B cell (primary cell): Measurements from ENCODE around the gene RIC8A. TPM values are rescaled to one million over a fixed set of nuclear protein-coding genes. Genes with fewer than 3 reads are reported as not detected.

Experiments
- ATAC-seq: fragments of 200-7000 bp; cut with Tn5 transposase; one replicate; pipeline ENCODE4 v1.10.0; 2021; ENCODE audit warnings: low read depth, mild to moderate bottlenecking, moderate number of reproducible peaks, moderate library complexity
- CTCF ChIA-PET: fragments of 350-600 bp; sonication (Branson Sonifier 250); formaldehyde crosslinking; loops from one replicate; lab custom pipeline; 2021; ENCODE audit warnings: antibody characterized with exemption, inconsistent platforms; lab: Charles Lee
- POLR2A ChIA-PET: fragments of 350-600 bp; sonication (Branson Sonifier 250); formaldehyde crosslinking; loops from one replicate; lab custom pipeline; 2021; ENCODE audit warnings: antibody characterized with exemption; lab: Charles Lee
- DNase-seq: peaks from one replicate; pipeline ENCODE4 v3.0.0; 2013
- H2AFZ ChIP-seq: 2 replicates; pipeline ENCODE4 v1.6.1; 2012; ENCODE audit warnings: mild to moderate bottlenecking, low read depth, low read length; ENCODE audit not compliant: insufficient read depth, poor library complexity, severe bottlenecking
- H3K27ac ChIP-seq, 2 donors: 1 replicate in 1 of 2; 2 replicates in 1 of 2; pipeline ENCODE4 v1.5.1; 2012 to 2013; ENCODE audit warnings: low read length in 2 of 2, mild to moderate bottlenecking in 2 of 2, moderate library complexity in 1 of 2
- H3K27me3 ChIP-seq, 4 experiments: fragments of 200-600 bp in 1 of 4; sonication (generic) in 1 of 4; replicated peaks in 1 of 4; 1 replicate in 2 of 4; 2 replicates in 2 of 4; pipeline versions ENCODE4 v1.6.1 to v1.7.0; 2013 to 2016; ENCODE audit warnings: low read length in 3 of 4, mild to moderate bottlenecking in 2 of 4, mixed read lengths in 1 of 4, moderate library complexity in 1 of 4; ENCODE audit not compliant: insufficient read depth in 4 of 4, control insufficient read depth in 3 of 4; ENCODE audit errors: control extremely low read depth in 1 of 4
- H3K36me3 ChIP-seq, 2 experiments: replicated peaks in 1 of 2; 1 replicate in 1 of 2; 2 replicates in 1 of 2; pipeline versions ENCODE4 v1.6.1 to v1.7.1; 2013; ENCODE audit warnings: low read length in 1 of 2; ENCODE audit not compliant: insufficient read depth in 2 of 2, control insufficient read depth in 1 of 2; ENCODE audit errors: control extremely low read depth in 1 of 2, extremely low read depth in 1 of 2
- H3K4me1 ChIP-seq, 2 donors: fragments of 200-600 bp in 1 of 2; sonication (generic) in 1 of 2; 1 replicate in 1 of 2; 2 replicates in 1 of 2; pipeline versions ENCODE4 v1.5.1 to v1.6.1; 2013 to 2017; ENCODE audit warnings: low read length in 2 of 2; ENCODE audit not compliant: control insufficient read depth in 2 of 2, insufficient read depth in 2 of 2
- H3K4me2 ChIP-seq: replicated peaks from 2 replicates; pipeline ENCODE3; 2012; ENCODE audit warnings: mild to moderate bottlenecking, low read depth, low read length; ENCODE audit not compliant: poor library complexity, severe bottlenecking
- H3K4me3 ChIP-seq, 5 experiments: fragments of 200-600 bp in 1 of 5; sonication (generic) in 1 of 5; 1 replicate in 3 of 5; 2 replicates in 2 of 5; pipeline versions ENCODE4 v1.5.1 to v1.7.0; 2011 to 2016; ENCODE audit warnings: low read length in 4 of 5, mild to moderate bottlenecking in 4 of 5, low read depth in 2 of 5, control low read depth in 1 of 5, moderate library complexity in 1 of 5; ENCODE audit not compliant: insufficient read depth in 1 of 5; ENCODE audit errors: control extremely low read depth in 1 of 5, extremely low read depth in 1 of 5
- H3K79me2 ChIP-seq: fragments of 200-600 bp; sonication (generic); one replicate; pipeline ENCODE4 v1.6.0; 2016; ENCODE audit warnings: low read length; ENCODE audit not compliant: control insufficient read depth, insufficient read depth
- H3K9ac ChIP-seq: fragments of 200-600 bp; sonication (generic); 2 replicates; pipeline ENCODE4 v1.6.1; 2017; ENCODE audit warnings: mild to moderate bottlenecking, low read length, moderate library complexity
- H3K9me3 ChIP-seq, 3 donors: one replicate each; pipeline versions ENCODE4 v1.6.1 to v1.7.1; 2013; ENCODE audit warnings: low read length in 2 of 3; ENCODE audit not compliant: control insufficient read depth in 2 of 3, insufficient read depth in 1 of 3; ENCODE audit errors: control extremely low read depth in 1 of 3
- H4K20me1 ChIP-seq: 2 replicates; pipeline ENCODE4 v1.6.0; 2012; ENCODE audit warnings: mild to moderate bottlenecking, low read length; ENCODE audit not compliant: insufficient read depth, control insufficient read depth, poor library complexity, severe bottlenecking
- H3K27ac Mint-ChIP-seq: one replicate; pipeline ENCODE4 v1.8.0; 2021; ENCODE audit warnings: mixed read lengths
- H3K27me3 Mint-ChIP-seq: one replicate; pipeline ENCODE4 v1.8.0; 2021; ENCODE audit warnings: mixed read lengths
- H3K4me1 Mint-ChIP-seq: one replicate; pipeline ENCODE4 v1.8.0; 2021; ENCODE audit warnings: mixed read lengths
- H3K4me3 Mint-ChIP-seq: one replicate; pipeline ENCODE4 v1.8.0; 2021; ENCODE audit warnings: mixed read lengths
- H3K9me3 Mint-ChIP-seq: one replicate; pipeline ENCODE4 v1.8.0; 2022; ENCODE audit warnings: mixed read lengths; ENCODE audit not compliant: insufficient read depth
- CTCF ChIP-seq: fragments of 200-600 bp; IDR thresholded peaks from one replicate; pipeline ENCODE4 v1.8.0; 2022; ENCODE audit warnings: antibody characterized with exemption, mild to moderate bottlenecking
- EZH2 ChIP-seq: IDR thresholded peaks from 2 replicates; pipeline ENCODE4 v1.6.1; 2012; ENCODE audit warnings: borderline replicate concordance, low read depth, mild to moderate bottlenecking, moderate library complexity, low read length; ENCODE audit not compliant: insufficient read depth, poor library complexity, severe bottlenecking
- WGBS: methylation state at CpG from one replicate; pipeline ENCODE4 v1.1.5; 2013; ENCODE audit warnings: missing lambda C conversion rate; ENCODE audit not compliant: insufficient coverage; 5-methylcytosine and 5-hydroxymethylcytosine counted together
- intact Hi-C: fragments of 100-400 bp; cut with micrococcal nuclease; formaldehyde crosslinking; loops from one replicate; pipeline ENCODE4 v1.10.0; 2022
- polyA plus RNA-seq: library from polyadenylated mRNA; depleted of rRNA; stranded (reverse); fragments of >200 nt; gene quantifications from 2 replicates; pipeline ENCODE4 v1.2.3, GENCODE V29; 2012
- total RNA-seq, 2 donors: library from RNA; stranded (reverse); fragments of 120-200 nt in 1 of 2; gene quantifications; 1 replicate in 1 of 2; 2 replicates in 1 of 2; pipeline versions ENCODE4 v1.2.3 to v1.2.4, GENCODE V29; 2013 to 2022

The RIC8A gene
- total and polyA plus RNA-seq, 2 donors (not counting 1 experiment from before 2014, with no cell fraction given) = 100 to 102 TPM

GRCh38 chr11:198236-198806 is 9.2 kb upstream of the RIC8A start:
- H3K36me3 ChIP-seq = peaks cover 0 to 9% of the 10 kb centered on the region in 2 experiments
- H4K20me1 ChIP-seq = peaks cover 19% of the 10 kb centered on the region
- peaks cover 0 to 3% of the 10 kb centered on the region in 2 donors for H3K4me1 ChIP-seq
- H3K4me2 ChIP-seq = no peak overlapping the region
- no peak overlapping the region for H3K4me3 ChIP-seq
- TF ChIP-seq EZH2 = no peak
- no peak for TF ChIP-seq CTCF
- H3K27ac ChIP-seq = no peak overlapping the region
- no peaks in the 10 kb centered on the region for H3K9me3 ChIP-seq
- H3K79me2 ChIP-seq = peaks cover 8% of the 10 kb centered on the region
- Mint-ChIP-seq H3K4me1 (peaks cover 14% of the 10 kb centered on the region), H3K4me3 (no peak overlapping the region), H3K27ac (no peak overlapping the region), H3K9me3 (no peaks in the 10 kb centered on the region), H3K27me3 (no peaks in the 10 kb centered on the region)
- ChIA-PET CTCF (no interaction called here), POLR2A (no interaction called here)
- H3K27me3 ChIP-seq = no peaks in the 10 kb centered on the region
- intact Hi-C loops = no loop called here
- no peak for ATAC-seq
- no peak for DNase-seq
- H3K9ac ChIP-seq = no peak overlapping the region
- no peak overlapping the region for H2AFZ ChIP-seq
- WGBS = 97% methylated on average over 19 of the region's 21 CpGs

GRCh38 chr11:199004-199581 is 8.4 kb upstream of the RIC8A start:
- DNase-seq (no peak), ATAC-seq (no peak)
- Mint-ChIP-seq H3K27ac (no peak overlapping the region), H3K27me3 (no peaks in the 10 kb centered on the region), H3K4me3 (no peak overlapping the region), H3K4me1 (peaks cover 20% of the 10 kb centered on the region), H3K9me3 (no peaks in the 10 kb centered on the region)
- intact Hi-C loops = no loop called here
- H3K9ac ChIP-seq = no peak overlapping the region
- H3K4me3 ChIP-seq = no peak overlapping the region
- WGBS = 77% methylated on average over 8 of the region's 13 CpGs
- no peak overlapping the region for H3K4me2 ChIP-seq
- POLR2A ChIA-PET = no interaction called here
- H3K36me3 ChIP-seq = peaks cover 0 to 14% of the 10 kb centered on the region in 2 experiments
- CTCF ChIA-PET = no interaction called here
- no peak overlapping the region for H3K27ac ChIP-seq
- no peaks in the 10 kb centered on the region for H3K27me3 ChIP-seq
- no peak overlapping the region for H2AFZ ChIP-seq
- no peak for TF ChIP-seq CTCF
- TF ChIP-seq EZH2 = no peak
- H3K4me1 ChIP-seq = peaks cover 0 to 3% of the 10 kb centered on the region in 2 donors
- no peaks in the 10 kb centered on the region for H3K9me3 ChIP-seq
- peaks cover 16% of the 10 kb centered on the region for H3K79me2 ChIP-seq
- peaks cover 26% of the 10 kb centered on the region for H4K20me1 ChIP-seq
